Neural cell (in vitro differentiated cells): ENCODE measurements around the gene SERPINA3.

Experiments
- EP300 ChIP-seq: fragments of 450-650 bp; conservative IDR thresholded peaks from 2 replicates; pipeline ENCODE4 v1.6.1; 2014; ENCODE audit warnings: antibody characterized with exemption, mild to moderate bottlenecking, moderate library complexity; ENCODE audit not compliant: poor library complexity, severe bottlenecking
- EZH2 ChIP-seq: fragments of 200-600, 300-800 bp; shearing (Covaris generic), sonication (generic); IDR thresholded peaks from 2 replicates; pipeline ENCODE4 v1.6.1; 2014; ENCODE audit warnings: antibody characterized with exemption, low read length, borderline replicate concordance, mild to moderate bottlenecking; ENCODE audit not compliant: insufficient read depth, poor library complexity, severe bottlenecking
- POLR2AphosphoS5 ChIP-seq: IDR thresholded peaks from 2 replicates; pipeline ENCODE4 v1.6.1; 2012
- RAD21 ChIP-seq: fragments of 450-650 bp; conservative IDR thresholded peaks from 2 replicates; pipeline ENCODE4 v1.6.1; 2014; ENCODE audit warnings: antibody characterized with exemption, mild to moderate bottlenecking, moderate library complexity
- SMC3 ChIP-seq: fragments of 450-650 bp; conservative IDR thresholded peaks from 2 replicates; pipeline ENCODE4 v1.6.1; 2014; ENCODE audit warnings: antibody characterized with exemption, mild to moderate bottlenecking, moderate library complexity; ENCODE audit not compliant: poor library complexity
- TAF1 ChIP-seq: IDR thresholded peaks from 2 replicates; pipeline ENCODE4 v1.6.1; 2012; ENCODE audit warnings: low read depth
- TF ChIP-seq, protein P1 (sequence below): fragments of 450-650 bp; IDR thresholded peaks from 2 replicates; pipeline ENCODE4 v1.5.1; 2014; ENCODE audit warnings: antibody characterized with exemption, mild to moderate bottlenecking, moderate library complexity; ENCODE audit not compliant: poor library complexity, severe bottlenecking

DNA sequence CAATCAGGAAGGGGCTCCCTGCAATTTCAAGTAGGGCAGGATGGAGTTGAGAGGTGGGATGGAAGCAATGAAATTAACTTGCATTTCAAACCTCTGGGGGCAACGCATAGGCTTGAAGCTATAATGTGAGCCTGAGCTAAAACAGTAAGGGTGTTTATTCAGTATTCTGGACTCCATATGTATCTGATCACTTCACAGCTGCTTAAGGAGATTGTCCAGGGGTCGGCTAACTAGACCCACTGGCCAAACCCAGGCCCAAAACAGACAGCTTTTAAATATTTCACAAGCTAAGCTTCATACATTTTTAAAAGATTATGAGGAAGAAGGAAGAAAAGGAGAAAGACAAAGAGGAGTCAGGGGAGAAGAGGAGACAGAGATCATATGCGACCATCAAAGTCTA lies 6.8 kb upstream of the SERPINA3 start:
- no peak for TF ChIP-seq RAD21
- TF ChIP-seq SMC3: no peak
- TF ChIP-seq, protein P1, sequence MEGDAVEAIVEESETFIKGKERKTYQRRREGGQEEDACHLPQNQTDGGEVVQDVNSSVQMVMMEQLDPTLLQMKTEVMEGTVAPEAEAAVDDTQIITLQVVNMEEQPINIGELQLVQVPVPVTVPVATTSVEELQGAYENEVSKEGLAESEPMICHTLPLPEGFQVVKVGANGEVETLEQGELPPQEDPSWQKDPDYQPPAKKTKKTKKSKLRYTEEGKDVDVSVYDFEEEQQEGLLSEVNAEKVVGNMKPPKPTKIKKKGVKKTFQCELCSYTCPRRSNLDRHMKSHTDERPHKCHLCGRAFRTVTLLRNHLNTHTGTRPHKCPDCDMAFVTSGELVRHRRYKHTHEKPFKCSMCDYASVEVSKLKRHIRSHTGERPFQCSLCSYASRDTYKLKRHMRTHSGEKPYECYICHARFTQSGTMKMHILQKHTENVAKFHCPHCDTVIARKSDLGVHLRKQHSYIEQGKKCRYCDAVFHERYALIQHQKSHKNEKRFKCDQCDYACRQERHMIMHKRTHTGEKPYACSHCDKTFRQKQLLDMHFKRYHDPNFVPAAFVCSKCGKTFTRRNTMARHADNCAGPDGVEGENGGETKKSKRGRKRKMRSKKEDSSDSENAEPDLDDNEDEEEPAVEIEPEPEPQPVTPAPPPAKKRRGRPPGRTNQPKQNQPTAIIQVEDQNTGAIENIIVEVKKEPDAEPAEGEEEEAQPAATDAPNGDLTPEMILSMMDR: no peak
- no peak for TF ChIP-seq POLR2AphosphoS5
- no peak for TF ChIP-seq EP300
- TF ChIP-seq EZH2: no peak
- TF ChIP-seq TAF1: no peak
